Suprapubic skin (tissue), 4 donors: Measurements from ENCODE around the gene SBSN.

ENCODE experiments used
- CTCF ChIP-seq, 2 donors: fragments of 200-600 bp in 1 of 2; fragments of 450-650 bp in 1 of 2; sonication (generic) in 1 of 2; IDR thresholded peaks; one replicate each; pipeline ENCODE4 v1.5.1; 2016 to 2019; ENCODE audit warnings: antibody characterized with exemption in 2 of 2, mild to moderate bottlenecking in 1 of 2, moderate library complexity in 1 of 2
- POLR2A ChIP-seq, 2 donors: fragments of 450-650 bp; IDR thresholded peaks; one replicate each; pipeline ENCODE4 v1.6.1; 2017; ENCODE audit warnings: antibody characterized with exemption in 2 of 2, mild to moderate bottlenecking in 2 of 2, moderate library complexity in 2 of 2
- POLR2AphosphoS5 ChIP-seq, 3 donors: sonication (generic); formaldehyde crosslinking; IDR thresholded peaks; one replicate each; pipeline ENCODE4 v1.6.1; 2017; ENCODE audit warnings: antibody characterized with exemption in 3 of 3

GRCh38 chr19:35512831-35513627 lies 15.1 kb downstream of the SBSN start:
- TF ChIP-seq CTCF (IDR thresholded peaks at IDR 0.05) (no peak), POLR2A (IDR thresholded peaks at IDR 0.05) (no peak), POLR2AphosphoS5 (IDR thresholded peaks at IDR 0.05) (no peak)
